ENCODE results near the gene AMH.

AMH gene

DNA sequence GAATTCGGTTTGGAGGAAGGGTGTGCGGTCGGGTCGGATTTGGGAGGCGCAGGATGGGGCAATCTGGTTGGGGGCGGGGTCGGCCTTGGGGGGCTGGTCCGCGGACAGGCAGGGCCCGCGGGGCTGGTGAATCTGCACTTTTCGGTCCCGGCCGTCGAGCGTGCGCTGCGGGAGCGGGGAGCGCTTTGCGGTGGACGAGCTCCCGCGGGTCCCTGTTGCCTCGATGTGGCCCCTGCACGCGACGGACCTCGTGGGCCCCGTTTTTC, 21.0 kb downstream of the AMH start:
- Histone ChIP-seq H3K9ac (ENCODE audit: low read length) (peak overlapping the region; percentile 96), H3K27me3 (ENCODE audit: low read depth, low read length) (no peaks in the 10 kb centered on the region), H3K36me3 (replicated peaks; ENCODE audit: low read depth, low read length) (peaks cover 35% of the 10 kb centered on the region), H3K4me1 (ENCODE audit: low read length) (peaks cover 55% of the 10 kb centered on the region), H4K20me1 (ENCODE audit: insufficient read depth, low read length) (peaks cover 52% of the 10 kb centered on the region), H3K9me3 (ENCODE audit: insufficient read depth, low read length) (no peaks in the 10 kb centered on the region), H3K4me2 (ENCODE audit: low read length) (peak overlapping the region; percentile 63), H2AFZ (ENCODE audit: low read depth, low read length) (no peak overlapping the region), H3K79me2 (ENCODE audit: low read length) (peaks cover 56% of the 10 kb centered on the region), H3K4me3 (ENCODE audit: low read length) (peak overlapping the region; percentile 91), H3K27ac (ENCODE audit: low read length) (peak overlapping the region; percentile 87)
- no peak for TF ChIP-seq EZH2phosphoT487 (IDR thresholded peaks at IDR 0.05; ENCODE audit: low read depth)
- TF ChIP-seq, protein P1, sequence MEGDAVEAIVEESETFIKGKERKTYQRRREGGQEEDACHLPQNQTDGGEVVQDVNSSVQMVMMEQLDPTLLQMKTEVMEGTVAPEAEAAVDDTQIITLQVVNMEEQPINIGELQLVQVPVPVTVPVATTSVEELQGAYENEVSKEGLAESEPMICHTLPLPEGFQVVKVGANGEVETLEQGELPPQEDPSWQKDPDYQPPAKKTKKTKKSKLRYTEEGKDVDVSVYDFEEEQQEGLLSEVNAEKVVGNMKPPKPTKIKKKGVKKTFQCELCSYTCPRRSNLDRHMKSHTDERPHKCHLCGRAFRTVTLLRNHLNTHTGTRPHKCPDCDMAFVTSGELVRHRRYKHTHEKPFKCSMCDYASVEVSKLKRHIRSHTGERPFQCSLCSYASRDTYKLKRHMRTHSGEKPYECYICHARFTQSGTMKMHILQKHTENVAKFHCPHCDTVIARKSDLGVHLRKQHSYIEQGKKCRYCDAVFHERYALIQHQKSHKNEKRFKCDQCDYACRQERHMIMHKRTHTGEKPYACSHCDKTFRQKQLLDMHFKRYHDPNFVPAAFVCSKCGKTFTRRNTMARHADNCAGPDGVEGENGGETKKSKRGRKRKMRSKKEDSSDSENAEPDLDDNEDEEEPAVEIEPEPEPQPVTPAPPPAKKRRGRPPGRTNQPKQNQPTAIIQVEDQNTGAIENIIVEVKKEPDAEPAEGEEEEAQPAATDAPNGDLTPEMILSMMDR (IDR thresholded peaks at IDR 0.05; ENCODE audit: low read depth, low read length): no peak

DNA sequence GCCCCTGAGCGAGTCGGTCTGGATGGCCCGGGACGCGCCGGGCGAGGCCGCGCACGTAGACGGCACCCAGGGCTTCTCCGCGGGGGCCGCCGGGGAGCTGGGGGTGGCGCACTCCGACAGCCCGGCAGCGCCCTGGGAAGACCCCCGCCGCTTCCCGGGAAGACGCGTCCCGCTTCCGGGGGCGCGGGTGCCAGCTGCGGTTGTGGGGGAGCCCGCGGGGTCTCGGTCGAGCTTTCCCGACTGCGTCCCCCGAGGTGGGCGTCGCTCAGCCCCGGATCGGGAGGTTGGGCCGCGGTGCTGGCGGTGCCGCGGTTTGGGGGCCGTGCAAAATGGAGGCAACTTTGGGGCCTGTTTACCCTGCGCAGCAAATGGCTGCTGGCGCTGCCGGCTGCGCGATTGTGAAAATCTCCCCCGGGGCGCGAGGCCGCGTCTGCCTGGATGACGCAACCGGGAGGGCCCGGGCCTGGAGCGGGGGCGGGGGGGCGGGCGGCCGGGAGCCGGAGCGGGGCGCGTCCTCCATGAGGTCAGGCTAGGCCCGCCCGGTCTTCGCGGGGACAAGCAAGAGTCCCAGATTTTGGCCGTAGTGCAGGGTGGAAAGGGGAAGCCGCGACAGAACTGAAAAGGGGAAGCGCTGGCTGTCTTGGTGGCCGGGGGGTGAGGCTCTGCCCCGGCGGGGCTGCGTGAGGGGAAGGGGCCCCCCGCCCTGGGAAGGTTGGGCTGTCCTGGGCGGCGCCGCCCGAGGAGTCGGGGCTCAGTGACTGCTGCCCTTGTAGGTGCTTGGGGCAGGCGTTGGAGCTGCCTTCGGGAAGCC, 21.5 kb downstream of the AMH start:
- TF ChIP-seq, protein P1 (IDR thresholded peaks at IDR 0.05; ENCODE audit: low read depth, low read length): no peak
- TF ChIP-seq EZH2phosphoT487 (IDR thresholded peaks at IDR 0.05; ENCODE audit: low read depth): no peak
- Histone ChIP-seq H3K4me2 (ENCODE audit: low read length) (peak overlapping the region; percentile 89), H3K4me3 (ENCODE audit: low read length) (peak overlapping the region; percentile 91), H3K27ac (ENCODE audit: low read length) (peak overlapping the region; percentile 87), H3K9me3 (ENCODE audit: insufficient read depth, low read length) (no peaks in the 10 kb centered on the region), H4K20me1 (ENCODE audit: insufficient read depth, low read length) (peaks cover 57% of the 10 kb centered on the region), H3K9ac (ENCODE audit: low read length) (peak overlapping the region; percentile 96), H3K36me3 (replicated peaks; ENCODE audit: low read depth, low read length) (peaks cover 38% of the 10 kb centered on the region), H3K27me3 (ENCODE audit: low read depth, low read length) (no peaks in the 10 kb centered on the region), H2AFZ (ENCODE audit: low read depth, low read length) (no peak overlapping the region), H3K79me2 (ENCODE audit: low read length) (peaks cover 62% of the 10 kb centered on the region), H3K4me1 (ENCODE audit: low read length) (peaks cover 55% of the 10 kb centered on the region)

DNA sequence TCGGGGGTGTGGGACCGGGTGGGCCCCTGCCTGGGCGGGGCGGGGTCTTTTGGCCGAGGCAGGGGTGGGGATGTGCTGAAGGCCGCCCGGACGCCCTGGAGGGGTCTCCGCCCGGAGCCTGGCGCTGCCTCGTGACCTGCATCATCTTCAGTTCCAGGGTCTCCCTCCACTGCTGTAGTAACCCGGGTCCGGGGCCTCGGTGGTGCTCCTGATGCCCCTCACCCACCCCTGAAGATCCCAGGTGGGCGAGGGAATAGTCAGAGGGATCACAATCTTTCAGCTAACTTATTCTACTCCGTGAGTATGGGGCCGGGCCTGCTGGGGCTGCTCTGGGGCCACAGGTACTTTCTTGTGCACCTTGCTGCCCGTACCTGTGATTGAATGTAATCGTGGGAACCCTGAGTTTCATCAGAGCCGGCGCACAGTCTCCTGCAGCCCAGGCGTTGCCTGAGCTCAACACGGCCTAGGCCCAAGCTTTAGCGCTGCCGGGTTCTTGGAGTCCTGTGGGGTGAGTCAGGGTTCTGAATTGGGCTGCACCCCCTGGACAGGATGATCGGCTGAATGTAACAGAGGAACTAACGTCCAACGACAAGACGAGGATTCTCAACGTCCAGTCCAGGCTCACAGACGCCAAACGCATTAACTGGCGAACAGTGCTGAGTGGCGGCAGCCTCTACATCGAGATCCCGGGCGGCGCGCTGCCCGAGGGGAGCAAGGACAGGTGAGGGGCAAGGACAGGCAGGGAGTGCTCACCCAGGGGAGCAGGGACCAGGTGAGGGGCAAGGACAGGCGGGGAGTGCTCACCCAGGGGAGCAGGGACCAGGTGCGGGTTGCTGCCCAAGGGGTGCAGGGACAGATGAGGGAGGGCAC, 22.3 kb downstream of the AMH start:
- H3K4me2 ChIP-seq (ENCODE audit: low read length): peak overlapping the region; percentile 89
- peaks cover 63% of the 10 kb centered on the region for H4K20me1 ChIP-seq (ENCODE audit: insufficient read depth, low read length)
- peak overlapping the region; percentile 87 for H3K27ac ChIP-seq (ENCODE audit: low read length)
- H3K4me1 ChIP-seq (ENCODE audit: low read length): peaks cover 49% of the 10 kb centered on the region
- H3K4me3 ChIP-seq (ENCODE audit: low read length): peak overlapping the region; percentile 91
- no peak overlapping the region for H2AFZ ChIP-seq (ENCODE audit: low read depth, low read length)
- H3K9ac ChIP-seq (ENCODE audit: low read length): peak overlapping the region; percentile 96
- H3K9me3 ChIP-seq (ENCODE audit: insufficient read depth, low read length): no peaks in the 10 kb centered on the region
- H3K36me3 ChIP-seq (replicated peaks; ENCODE audit: low read depth, low read length): peaks cover 43% of the 10 kb centered on the region
- TF ChIP-seq, protein P1 (IDR thresholded peaks at IDR 0.05; ENCODE audit: low read depth, low read length): no peak
- no peak for TF ChIP-seq EZH2phosphoT487 (IDR thresholded peaks at IDR 0.05; ENCODE audit: low read depth)
- no peaks in the 10 kb centered on the region for H3K27me3 ChIP-seq (ENCODE audit: low read depth, low read length)
- peaks cover 62% of the 10 kb centered on the region for H3K79me2 ChIP-seq (ENCODE audit: low read length)
